HepG2 (cell line): Measurements from ENCODE around the gene TEDC2. TPM values are rescaled to one million over a fixed set of nuclear protein-coding genes. Genes with fewer than 3 reads are reported as not detected.

Experiments
- ARNT2 ChIP-seq: sonication (generic); formaldehyde crosslinking; IDR thresholded peaks from 2 replicates; pipeline ENCODE4 v1.8.0; 2022; ENCODE audit warnings: mild to moderate bottlenecking, low read depth, missing genetic modification reagents, moderate library complexity
- ATRX ChIP-seq: sonication (generic); formaldehyde crosslinking; IDR thresholded peaks from 2 replicates; pipeline ENCODE4 v1.4.0; 2020; ENCODE audit warnings: missing genetic modification reagents, borderline replicate concordance
- BCL3 ChIP-seq: sonication (generic); formaldehyde crosslinking; IDR thresholded peaks from 2 replicates; pipeline ENCODE4 v1.5.1; 2020; ENCODE audit warnings: mild to moderate bottlenecking, missing genetic modification reagents, moderate library complexity
- CAMTA2 ChIP-seq: sonication (generic); formaldehyde crosslinking; IDR thresholded peaks from 2 replicates; pipeline ENCODE4 v1.4.0; 2020; ENCODE audit warnings: mild to moderate bottlenecking, missing genetic modification reagents, borderline replicate concordance
- CC2D1A ChIP-seq: sonication (generic); formaldehyde crosslinking; IDR thresholded peaks from 2 replicates; pipeline ENCODE4 v1.8.1; 2023; ENCODE audit warnings: mild to moderate bottlenecking, missing genetic modification reagents
- KMT2A ChIP-seq: sonication (generic); formaldehyde crosslinking; IDR thresholded peaks from 2 replicates; pipeline ENCODE4 v1.4.0; 2020; ENCODE audit warnings: missing genetic modification reagents
- MYNN ChIP-seq: sonication (generic); formaldehyde crosslinking; IDR thresholded peaks from 2 replicates; pipeline ENCODE4 v1.4.0; 2020; ENCODE audit warnings: mild to moderate bottlenecking, low read depth, missing genetic modification reagents
- NFAT5 ChIP-seq: sonication (generic); formaldehyde crosslinking; IDR thresholded peaks from 2 replicates; pipeline ENCODE4 v1.4.0; 2020; ENCODE audit warnings: missing genetic modification reagents
- PAXIP1 ChIP-seq: sonication (generic); formaldehyde crosslinking; conservative IDR thresholded peaks from 2 replicates; pipeline ENCODE4 v1.4.0; 2020; ENCODE audit warnings: mild to moderate bottlenecking, missing genetic modification reagents, moderate library complexity
- POLR2A ChIP-seq, 2 experiments: IDR thresholded peaks; 2 replicates each; pipeline ENCODE4 v1.6.1; 2011; ENCODE audit warnings: low read depth in 2 of 2, low read length in 2 of 2, mild to moderate bottlenecking in 1 of 2, moderate library complexity in 1 of 2; ENCODE audit not compliant: insufficient read depth in 1 of 2
- SALL1 ChIP-seq: sonication (generic); formaldehyde crosslinking; IDR thresholded peaks from 2 replicates; pipeline ENCODE4 v1.8.0; 2022; ENCODE audit warnings: mild to moderate bottlenecking, missing genetic modification reagents
- ZFYVE20 ChIP-seq: sonication (generic); formaldehyde crosslinking; IDR thresholded peaks from 2 replicates; pipeline ENCODE4 v1.8.0; 2023; ENCODE audit warnings: low read depth, mild to moderate bottlenecking, moderate library complexity, missing genetic modification reagents, borderline replicate concordance
- ZNF292 ChIP-seq: sonication (generic); formaldehyde crosslinking; IDR thresholded peaks from 2 replicates; pipeline ENCODE4 v1.8.1; 2022; ENCODE audit warnings: mild to moderate bottlenecking, low read depth, missing genetic modification reagents, borderline replicate concordance
- ZNF839 ChIP-seq: sonication (generic); formaldehyde crosslinking; IDR thresholded peaks from 2 replicates; pipeline ENCODE4 v1.4.0; 2020; ENCODE audit warnings: missing genetic modification reagents, mild to moderate bottlenecking, borderline replicate concordance
- ZSCAN20 ChIP-seq: sonication (generic); formaldehyde crosslinking; IDR thresholded peaks from 2 replicates; pipeline ENCODE4 v1.4.0; 2020; ENCODE audit warnings: missing genetic modification reagents, mild to moderate bottlenecking, borderline replicate concordance
- ZSCAN9 ChIP-seq: IDR thresholded peaks from 2 replicates; pipeline ENCODE4 v1.6.1; 2016; ENCODE audit warnings: borderline replicate concordance
- polyA plus RNA-seq, 8 experiments: library from polyadenylated mRNA; depleted of rRNA in 3 of 8; stranded (reverse) in 7 of 8; unstranded in 1 of 8; fragments of >200 nt; fragmentation: Illumina TruSeq in 4 of 8; extraction: Trizol in 4 of 8; gene quantifications; 2 replicates each; pipeline versions ENCODE4 v1.2.1 to v1.2.3, GENCODE V29; 2011 to 2016; ENCODE audit warnings: low read depth in 4 of 8, missing spikeins in 1 of 8, mixed read lengths in 1 of 8; ENCODE audit not compliant: insufficient read depth in 1 of 8
- total RNA-seq, 5 experiments: library from RNA; depleted of rRNA; stranded (reverse); fragments of >200 nt; fragmentation: Illumina TruSeq; extraction: Trizol; gene quantifications; 2 replicates each; pipeline ENCODE4 v1.2.3, GENCODE V29; 2016; ENCODE audit warnings: low read depth in 1 of 5

TEDC2 gene
- total and polyA plus RNA-seq, 2 of the 13 experiments (the other 11 are each of a cell fraction or from before 2014, with no cell fraction given) = 6.2 to 24.4 TPM

GRCh38 chr16:2484898-2485508, 25.1 kb downstream of the TEDC2 start (continued):
- TF ChIP-seq BCL3 (CRISPR knock-in tag) (0 out of 2 replicates have a peak, but pooled peaks have one; percentile 30), ZFYVE20 (CRISPR knock-in tag) (no peak), CAMTA2 (CRISPR knock-in tag) (no peak), ATRX (CRISPR knock-in tag) (no peak), CC2D1A (CRISPR knock-in tag) (no peak), MYNN (CRISPR knock-in tag) (no peak), ARNT2 (peak; percentile 43; the same call in 1 of the 2 replicates), ZSCAN20 (CRISPR knock-in tag) (0 out of 2 replicates have a peak, but pooled peaks have one; percentile 42), POLR2A (IDR thresholded peaks at IDR 0.05; ENCODE audit: insufficient read depth in 1 of 2, low read depth in 2 of 2, low read length in 2 of 2) (0 out of 4 replicates have a peak, but pooled peaks of 1 of the 2 experiments have one; percentile 14), PAXIP1 (CRISPR knock-in tag) (peak; percentile 92), ZNF292 (CRISPR knock-in tag) (peak; percentile 59; the same call in 1 of the 2 replicates), KMT2A (CRISPR knock-in tag) (no peak), ZNF839 (CRISPR knock-in tag) (no peak), SALL1 (CRISPR knock-in tag) (peak; percentile 90), ZSCAN9 (no peak), NFAT5 (no peak)
